C4-2B (cell line): ENCODE measurements around the gene KRT33B.

ENCODE experiments used
- CTCF ChIP-seq: fragments of 450-650 bp; conservative IDR thresholded peaks from 2 replicates; pipeline ENCODE4 v1.5.1; 2017; ENCODE audit warnings: mild to moderate bottlenecking
- ZFX ChIP-seq: fragments of 450-650 bp; IDR thresholded peaks from 2 replicates; pipeline ENCODE4 v1.6.1; 2017

- TF ChIP-seq CTCF (no peak), ZFX (no peak)
Observed at GRCh38 chr17:41339571-41340172, 29.9 kb downstream of the KRT33B start.
